ENCODE data around the gene ARHGAP1. TPM values are rescaled to one million over a fixed set of nuclear protein-coding genes. Genes with fewer than 3 reads are reported as not detected.
A peak's percentile ranks its signal among the peaks of the same experiment; 100 is the strongest.

The ARHGAP1 gene
- polyA plus RNA-seq, 3 donors = 31.6 to 59.3 (median 44.1) TPM

DNA sequence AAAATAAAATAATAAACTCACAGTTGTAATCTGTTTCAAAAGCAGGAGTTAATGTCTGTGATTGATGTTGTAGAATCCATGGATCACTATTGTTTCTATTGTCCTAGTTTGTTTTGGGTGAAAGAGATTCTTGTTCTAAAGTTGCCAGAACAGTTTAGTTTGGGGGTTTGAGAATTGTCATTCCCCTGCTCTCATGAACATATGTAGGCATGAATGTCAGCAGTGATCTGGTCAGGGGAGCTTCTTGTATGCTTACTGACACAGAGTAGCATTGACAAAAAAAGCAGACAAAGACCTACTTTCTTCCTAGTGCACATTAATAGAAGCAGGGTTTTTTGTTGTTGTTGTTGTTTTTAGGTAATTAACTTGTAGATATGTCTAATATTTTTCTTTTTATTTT, 38.6 kb downstream of the ARHGAP1 start:
- intact Hi-C loops (cut with micrococcal nuclease) = no loop called here

DNA sequence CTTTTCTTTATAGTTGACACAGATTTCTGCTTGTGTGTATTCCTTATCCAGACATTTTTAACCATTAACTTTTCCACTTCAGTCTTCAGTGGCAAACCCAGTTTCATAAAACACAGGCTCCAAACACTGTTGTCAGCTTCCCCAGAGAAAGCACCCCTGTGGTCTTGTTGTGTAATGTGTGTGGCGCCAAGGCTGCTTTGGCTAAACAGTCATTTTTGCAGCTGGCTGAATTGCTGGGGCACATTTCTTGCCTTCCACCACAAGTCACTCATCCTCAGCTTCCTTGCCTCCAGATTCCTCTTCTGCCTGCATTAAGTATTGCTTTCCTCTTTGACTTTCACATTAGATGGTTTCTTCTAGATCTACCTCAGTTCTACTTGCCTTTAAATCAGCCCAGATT, 40.5 kb downstream of the ARHGAP1 start:
- Mint-ChIP-seq H3K9me3 (no peaks in the 10 kb centered on the region), H3K36me3 (peaks cover 78 to 98% of the 10 kb centered on the region in 2 donors), H3K27ac (peak overlapping the region in 6 of 7 donors; percentile 0 to 82 (median 46)), H3K4me1 (peaks cover 26% of the 10 kb centered on the region), H3K4me3 (no peak overlapping the region), H3K27me3 (ENCODE audit: low read depth in 3 of 3) (peaks cover 0 to 1% (median 0%) of the 10 kb centered on the region in 3 donors)
- H3K4me3 ChIP-seq (replicated peaks in 1 of 3; ENCODE audit: low read depth in 2 of 3, low read length in 3 of 3) = no peak overlapping the region
- peaks cover 14 to 17% of the 10 kb centered on the region in 2 donors for H3K4me1 ChIP-seq (ENCODE audit: control insufficient read depth in 1 of 2, insufficient read depth in 2 of 2, low read length in 2 of 2)
- H4K20me1 ChIP-seq (ENCODE audit: insufficient read depth, low read length) = peaks cover 5% of the 10 kb centered on the region
- peaks cover 74 to 94% of the 10 kb centered on the region in 2 donors for H3K36me3 ChIP-seq (replicated peaks in 1 of 2; ENCODE audit: control insufficient read depth in 1 of 2, insufficient read depth in 2 of 2, low read length in 2 of 2)
- no CpG with 5 or more reads among the region's 1 CpG for WGBS (ENCODE audit: insufficient coverage)
- no peak overlapping the region for H3K9ac ChIP-seq (ENCODE audit: insufficient read depth, low read length, poor library complexity, severe bottlenecking)
- DNase-seq = peak in 1 of 3 donors; percentile 20
- H3K9me3 ChIP-seq (replicated peaks in 1 of 2; ENCODE audit: control insufficient read depth in 1 of 2, insufficient read depth in 1 of 2, low read length in 2 of 2) = no peaks in the 10 kb centered on the region
- peaks cover 8% of the 10 kb centered on the region for H3K79me2 ChIP-seq (ENCODE audit: insufficient read depth, low read length)
- intact Hi-C loops (cut with micrococcal nuclease) = no loop called here
- no peak for TF ChIP-seq CTCF (IDR thresholded peaks at IDR 0.05)
- H3K27ac ChIP-seq (ENCODE audit: low read depth in 1 of 2, low read length in 2 of 2) = peak overlapping the region in 1 of 2 donors; percentile 67
- no peak overlapping the region for H2AFZ ChIP-seq (ENCODE audit: insufficient read depth, low read depth, low read length, poor library complexity, severe bottlenecking)
- no peaks in the 10 kb centered on the region for H3K27me3 ChIP-seq (ENCODE audit: control insufficient read depth in 2 of 2, insufficient read depth in 2 of 2, low read length in 2 of 2)
- no peak overlapping the region for H3K4me2 ChIP-seq (replicated peaks; ENCODE audit: extremely low read depth, low read length, poor library complexity, severe bottlenecking)

More for the DNA sequence above, 38.6 kb downstream of the ARHGAP1 start:
- Histone ChIP-seq H3K9ac (ENCODE audit: insufficient read depth, low read length, poor library complexity, severe bottlenecking) (no peak overlapping the region), H4K20me1 (ENCODE audit: insufficient read depth, low read length) (peaks cover 5% of the 10 kb centered on the region), H3K4me3 (replicated peaks in 1 of 3; ENCODE audit: low read depth in 2 of 3, low read length in 3 of 3) (no peak overlapping the region), H2AFZ (ENCODE audit: insufficient read depth, low read depth, low read length, poor library complexity, severe bottlenecking) (no peak overlapping the region), H3K36me3 (replicated peaks in 1 of 2; ENCODE audit: control insufficient read depth in 1 of 2, insufficient read depth in 2 of 2, low read length in 2 of 2) (peaks cover 77 to 97% of the 10 kb centered on the region in 2 donors), H3K27me3 (ENCODE audit: control insufficient read depth in 2 of 2, insufficient read depth in 2 of 2, low read length in 2 of 2) (no peaks in the 10 kb centered on the region), H3K4me2 (replicated peaks; ENCODE audit: extremely low read depth, low read length, poor library complexity, severe bottlenecking) (no peak overlapping the region), H3K79me2 (ENCODE audit: insufficient read depth, low read length) (peaks cover 13% of the 10 kb centered on the region), H3K27ac (ENCODE audit: low read depth in 1 of 2, low read length in 2 of 2) (no peak overlapping the region), H3K9me3 (replicated peaks in 1 of 2; ENCODE audit: control insufficient read depth in 1 of 2, insufficient read depth in 1 of 2, low read length in 2 of 2) (no peaks in the 10 kb centered on the region), H3K4me1 (ENCODE audit: control insufficient read depth in 1 of 2, insufficient read depth in 2 of 2, low read length in 2 of 2) (peaks cover 14 to 17% of the 10 kb centered on the region in 2 donors)
- peak overlapping the region in 2 of 7 donors; percentile 10 to 40 for H3K27ac Mint-ChIP-seq
- no peaks in the 10 kb centered on the region for H3K9me3 Mint-ChIP-seq
- peaks cover 0 to 1% (median 0%) of the 10 kb centered on the region in 3 donors for H3K27me3 Mint-ChIP-seq (ENCODE audit: low read depth in 3 of 3)
- peaks cover 26% of the 10 kb centered on the region for H3K4me1 Mint-ChIP-seq
- no peak for TF ChIP-seq CTCF (IDR thresholded peaks at IDR 0.05)
- DNase-seq = no peak
- peaks cover 83 to 97% of the 10 kb centered on the region in 2 donors for H3K36me3 Mint-ChIP-seq
- H3K4me3 Mint-ChIP-seq = no peak overlapping the region
